Middle frontal gyrus (tissue), 1 donor: Measurements from ENCODE around the gene AFDN.

ENCODE experiments used
- DNase-seq: peaks from one replicate; pipeline ENCODE4 v3.0.0-alpha.2; 2015; ENCODE audit warnings: low spot score; ENCODE audit errors: extremely low spot score

AFDN gene

DNA sequence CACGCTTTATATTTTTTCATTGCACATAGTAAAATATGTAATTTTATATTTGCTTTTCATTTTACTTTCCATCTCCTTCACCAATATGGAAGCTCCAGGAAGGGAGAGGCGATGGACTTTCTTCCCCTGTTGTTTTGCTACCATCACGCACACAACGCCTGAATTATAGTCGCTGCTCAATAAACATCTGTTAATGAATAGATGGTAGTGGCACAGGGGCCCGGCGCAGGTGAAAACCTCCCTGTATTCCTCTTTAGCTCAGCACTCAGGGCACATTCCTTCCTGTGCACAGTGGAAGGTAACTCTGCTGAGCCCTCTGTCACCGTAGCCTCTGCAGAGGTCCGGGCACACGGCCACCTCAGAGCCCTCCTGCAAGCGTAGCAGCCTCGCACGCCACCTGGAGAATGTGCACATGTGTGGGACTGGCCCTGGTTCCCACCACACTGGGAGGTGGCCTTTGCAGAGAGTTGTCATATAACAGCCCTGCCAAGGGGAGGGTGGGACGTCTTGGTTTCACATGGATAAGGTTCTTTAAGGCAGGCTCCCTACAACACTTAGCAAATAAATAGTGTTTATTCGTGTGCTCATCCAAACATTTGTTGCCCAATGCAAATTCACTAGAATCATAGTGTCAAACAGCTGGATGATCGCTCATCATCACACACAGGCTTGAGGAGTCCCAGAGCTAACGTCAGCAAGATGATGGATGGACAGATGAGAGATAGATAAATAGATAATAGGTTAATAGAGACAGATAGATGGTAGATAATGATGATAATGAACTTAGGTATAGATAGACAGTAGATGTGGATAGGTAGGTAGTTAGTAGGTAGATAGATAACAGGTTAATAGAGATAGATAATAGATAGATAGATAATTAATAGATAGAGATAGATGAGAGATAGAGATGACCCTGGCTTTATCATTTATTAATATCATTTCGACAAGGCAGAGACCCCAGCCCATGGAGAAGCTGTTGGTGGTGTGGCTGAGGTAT lies 32.3 kb upstream of the AFDN start:
- no peak for DNase-seq

DNA sequence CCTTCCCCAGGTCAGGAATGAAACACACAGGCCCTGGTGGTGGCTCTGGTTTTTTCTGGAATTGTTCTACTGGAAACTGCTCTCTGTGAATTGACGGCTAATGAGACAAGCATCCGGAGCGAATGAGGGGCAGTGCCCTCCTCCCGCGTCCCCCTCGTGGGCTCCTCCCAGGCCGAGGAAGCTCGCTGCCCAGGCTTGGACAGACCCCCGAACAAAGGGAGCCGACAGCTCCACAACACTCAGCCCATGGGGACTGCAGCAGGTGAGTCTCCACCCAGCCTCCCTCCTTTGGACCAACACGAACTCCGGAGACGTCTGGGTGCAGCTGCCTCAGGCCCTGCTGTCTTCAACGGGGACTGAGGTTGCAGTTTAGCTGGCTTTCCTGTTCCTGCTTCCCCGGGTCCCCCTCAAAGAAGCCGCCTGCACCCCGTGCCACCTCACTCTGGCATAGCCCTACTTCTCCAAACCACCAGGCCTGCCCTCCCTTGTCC lies 31.3 kb upstream of the AFDN start:
- DNase-seq, result no peak

DNA sequence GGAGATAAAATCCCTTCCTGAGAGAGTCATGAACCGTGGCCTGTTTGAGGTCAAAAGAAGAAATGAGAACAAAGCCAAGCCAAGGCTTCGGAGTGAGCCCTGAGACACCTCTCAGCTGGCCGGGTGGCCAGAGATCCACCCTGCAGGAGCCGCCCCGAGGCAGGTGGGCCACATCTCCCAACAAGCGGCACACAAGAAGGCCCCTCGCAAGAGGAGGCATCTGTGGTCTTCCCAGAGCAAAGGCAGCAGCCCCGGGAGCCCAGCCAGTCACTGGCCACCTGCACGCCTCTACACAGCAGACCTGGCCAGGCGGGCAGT lies 30.9 kb upstream of the AFDN start:
- no peak for DNase-seq

DNA sequence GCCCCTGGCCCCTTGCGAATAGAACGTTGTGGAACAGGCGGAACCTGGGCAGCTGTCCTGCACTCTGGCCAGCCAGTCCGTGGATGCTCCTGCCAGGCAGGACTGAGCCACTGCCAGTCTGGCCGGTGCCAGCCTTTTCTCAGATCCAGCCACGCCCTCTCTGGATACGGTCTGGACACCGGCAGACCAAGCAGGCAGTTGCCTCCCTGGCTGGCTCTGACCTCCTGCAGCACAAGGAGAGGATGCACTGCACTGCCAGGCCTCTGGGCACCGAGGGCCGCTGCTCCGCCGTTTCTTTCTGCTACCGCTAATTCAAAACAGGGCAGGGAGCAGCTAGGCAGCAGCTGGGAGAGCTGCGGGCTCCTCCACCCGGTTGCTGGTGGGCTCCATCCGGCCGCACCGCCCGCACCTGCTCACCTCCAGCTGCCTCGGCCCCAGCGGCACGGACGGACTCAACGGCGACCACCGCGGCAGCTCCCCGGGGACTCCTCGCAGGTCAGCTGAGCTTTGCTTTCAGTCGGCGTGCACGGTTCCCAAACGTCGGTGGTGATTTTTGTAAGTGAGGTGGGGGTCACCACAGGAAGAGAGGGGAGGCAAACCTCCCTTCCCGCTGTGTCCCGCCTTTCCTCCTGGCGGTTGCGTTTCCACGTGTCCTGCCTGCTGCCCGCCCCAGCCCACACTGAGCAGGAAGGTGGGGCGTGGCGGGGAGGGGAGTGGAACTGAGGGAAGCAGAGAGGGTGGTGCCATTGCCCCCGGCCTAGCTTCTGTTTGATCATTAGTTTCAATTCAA lies 30.3 kb upstream of the AFDN start:
- DNase-seq, result no peak

DNA sequence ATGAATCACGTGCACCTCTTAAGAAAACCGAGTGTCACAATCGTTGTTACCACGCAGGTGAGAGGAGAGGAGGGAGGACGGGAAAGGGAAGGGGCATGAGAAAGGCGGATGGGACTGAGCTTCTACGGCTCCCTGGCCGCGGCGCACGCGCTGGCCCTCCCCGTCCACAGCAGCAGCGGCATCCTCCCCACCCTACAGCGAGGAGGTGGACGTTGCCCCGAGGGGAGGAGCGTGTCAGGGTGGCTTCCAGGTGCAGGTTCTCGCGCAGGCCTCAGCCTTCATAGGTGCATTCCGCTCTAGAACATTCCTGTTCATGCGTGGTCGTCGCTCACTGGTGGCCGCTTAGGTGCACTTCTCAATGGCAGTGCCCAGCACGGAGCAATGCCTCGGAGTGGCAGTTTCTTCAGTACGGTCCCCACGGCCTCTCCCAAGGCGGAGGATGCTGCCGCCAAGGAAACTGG lies 29.7 kb upstream of the AFDN start:
- DNase-seq, result no peak

DNA sequence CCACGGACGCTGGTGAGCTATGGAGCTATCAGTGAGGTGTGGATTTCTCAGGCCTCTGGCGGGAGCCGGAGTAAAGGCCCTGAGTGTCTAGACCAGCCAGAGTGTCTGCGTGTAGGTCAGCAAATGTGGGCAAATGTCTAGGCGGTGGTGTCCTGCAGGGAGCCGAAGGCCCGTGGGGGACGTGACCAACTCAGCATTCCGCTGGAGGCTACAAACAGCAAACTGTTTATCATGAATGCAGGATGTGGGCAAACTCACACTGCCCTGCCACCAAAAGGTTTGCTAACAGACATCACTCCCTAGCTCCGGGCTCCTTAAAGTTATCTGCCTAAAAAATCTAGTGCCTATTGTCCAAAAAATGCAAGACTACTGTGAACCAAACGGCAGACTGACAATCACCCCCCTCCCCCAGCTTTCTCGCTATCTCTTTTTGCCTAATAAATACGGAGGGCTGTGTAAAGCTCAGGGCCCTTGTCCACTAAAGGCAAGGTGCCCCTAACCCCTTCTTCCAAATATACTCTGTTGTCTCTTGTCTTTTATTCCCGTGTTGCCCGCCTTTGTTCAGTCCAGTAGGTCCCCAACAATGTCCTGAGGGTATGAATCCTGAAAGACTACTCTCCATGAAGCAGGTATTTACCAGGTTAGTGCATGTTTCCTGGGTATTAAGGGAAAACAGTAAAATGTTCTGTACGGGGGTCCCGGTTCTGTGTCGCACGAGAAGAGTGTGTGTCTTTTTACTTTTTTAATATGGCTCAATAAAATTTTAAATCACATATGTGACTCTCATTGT lies 29.0 kb upstream of the AFDN start:
- no peak for DNase-seq

DNA sequence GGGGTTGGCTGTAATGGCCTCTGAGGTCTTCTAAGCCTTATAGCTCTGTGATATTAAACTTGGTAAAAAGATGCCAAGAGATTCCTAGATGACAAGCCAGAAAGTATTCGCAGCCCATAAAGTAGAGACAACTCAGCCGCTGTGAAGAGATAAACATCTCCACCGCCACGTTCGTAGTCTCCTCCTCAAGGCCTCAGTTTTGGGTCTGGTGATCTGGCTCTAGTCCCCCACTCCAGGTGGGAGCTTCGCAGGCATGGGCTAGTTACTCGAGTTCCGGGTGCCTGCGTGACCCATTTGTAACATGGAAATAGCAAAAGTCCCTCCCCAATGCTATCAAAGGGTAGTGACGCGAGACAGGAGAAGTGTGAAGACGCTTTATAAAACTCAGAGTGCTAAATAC lies 28.3 kb upstream of the AFDN start:
- DNase-seq, result no peak

DNA sequence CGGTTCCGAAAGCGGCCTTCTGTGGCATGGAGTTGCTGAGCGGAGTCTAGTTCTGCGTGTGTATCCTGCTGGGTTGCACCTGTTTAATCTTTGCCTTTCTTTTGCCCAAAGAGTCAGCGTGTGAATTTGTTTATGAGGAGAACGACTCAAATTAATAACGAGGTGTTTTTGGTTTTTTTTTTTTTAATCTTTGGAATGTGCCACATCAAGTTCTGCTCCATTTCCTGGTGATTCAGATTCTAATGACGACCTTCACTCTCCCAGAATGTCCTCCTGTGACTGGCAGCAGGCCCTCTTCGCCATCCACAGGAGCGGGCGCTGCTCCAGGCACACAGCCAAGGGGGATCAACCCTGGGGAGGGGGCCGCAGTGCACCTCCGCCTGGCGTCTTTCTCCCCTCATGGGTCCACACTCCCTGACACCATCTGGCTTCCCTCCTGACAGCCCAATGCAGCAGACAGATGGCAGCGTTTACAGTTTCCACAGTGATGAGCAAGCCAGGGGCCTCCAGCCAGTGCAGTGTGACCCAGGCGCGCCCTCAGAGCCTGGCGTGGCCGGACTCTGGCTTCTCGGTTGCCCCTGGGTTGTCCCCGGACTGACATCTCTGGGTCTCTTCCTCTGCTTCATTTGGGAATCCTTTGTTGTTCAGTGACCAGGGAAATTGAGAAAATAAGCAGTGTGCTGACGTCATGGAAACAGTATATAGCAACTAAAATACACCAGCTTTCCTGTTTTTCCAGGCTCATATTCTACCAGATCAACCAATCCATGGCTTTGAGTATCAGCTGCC lies 27.5 kb upstream of the AFDN start:
- no peak for DNase-seq

DNA sequence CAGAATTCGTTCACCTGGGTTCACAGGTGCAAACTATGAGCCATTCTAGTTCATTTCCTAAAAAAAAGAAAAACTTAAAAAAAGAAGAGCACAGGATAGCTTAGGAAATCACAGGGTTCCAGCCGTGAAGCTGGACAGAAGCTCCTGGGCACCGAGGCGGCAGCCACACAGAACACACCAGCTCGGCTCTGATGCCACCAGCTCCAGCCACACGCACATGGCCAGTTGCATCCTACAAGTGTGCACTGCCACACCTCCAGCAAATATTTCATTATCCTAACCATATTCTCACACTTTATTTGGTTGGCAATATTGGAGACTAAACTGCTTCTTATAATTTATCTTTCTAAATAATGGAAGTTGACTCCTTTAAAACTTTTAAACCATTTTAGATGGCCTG lies 26.2 kb upstream of the AFDN start:
- no peak for DNase-seq

DNA sequence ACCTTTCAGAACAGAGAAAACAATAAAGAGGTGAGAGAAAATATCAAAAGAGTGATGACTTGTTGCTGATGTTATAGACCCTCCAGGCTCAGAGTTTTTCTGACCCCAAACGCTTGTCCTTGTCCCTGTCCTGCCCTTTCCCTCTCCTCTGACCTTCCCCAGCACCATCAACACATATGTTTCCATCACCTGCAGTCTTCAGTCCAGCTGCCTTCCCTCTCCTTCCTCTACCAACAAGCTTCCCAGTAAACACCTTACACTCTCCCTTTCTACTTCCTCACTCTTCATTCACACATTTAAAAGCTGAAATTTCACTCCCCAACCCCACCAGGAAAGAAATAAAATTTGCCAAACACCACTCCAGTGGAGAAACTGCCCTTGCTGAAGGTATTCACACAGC lies 25.4 kb upstream of the AFDN start:
- no peak for DNase-seq

DNA sequence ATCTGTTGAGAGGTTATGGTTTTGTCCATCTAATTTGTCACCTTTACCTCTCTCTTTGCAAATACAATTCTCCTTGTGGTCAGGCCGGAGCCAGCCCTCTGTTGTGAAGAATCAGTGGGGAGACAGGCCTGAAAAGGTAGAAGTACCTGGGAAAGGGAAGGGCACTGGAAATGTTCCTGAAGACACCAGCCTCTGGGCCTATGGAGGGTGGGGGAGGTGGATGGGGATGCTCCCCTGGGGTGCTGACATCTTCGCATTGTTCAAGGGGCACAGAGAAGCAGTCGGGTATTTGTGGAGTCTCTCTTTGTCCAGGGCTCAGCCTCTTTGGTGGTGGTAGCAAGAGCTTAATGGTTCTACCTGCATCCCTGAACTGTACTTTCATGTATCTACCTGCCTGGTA lies 24.4 kb upstream of the AFDN start:
- no peak for DNase-seq

DNA sequence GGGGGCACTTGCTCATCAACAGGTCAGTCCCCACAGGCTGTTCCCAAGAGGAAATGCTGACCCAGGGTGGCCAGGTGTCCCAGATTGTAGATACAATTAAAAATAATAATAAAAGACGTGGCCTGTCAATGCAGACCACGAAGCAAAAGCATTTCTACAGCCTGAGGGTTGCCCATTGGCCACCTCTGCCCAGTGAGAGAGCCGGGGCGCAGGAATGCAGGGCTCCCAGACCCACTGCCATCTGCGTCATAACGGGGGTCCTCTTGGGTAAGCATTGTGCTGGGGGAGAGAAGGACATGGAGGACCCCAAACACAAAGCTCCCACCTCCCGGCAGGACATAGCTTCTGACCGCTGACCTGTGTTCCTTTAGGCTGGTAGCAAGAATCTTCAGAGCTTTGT lies 22.9 kb upstream of the AFDN start:
- no peak for DNase-seq

DNA sequence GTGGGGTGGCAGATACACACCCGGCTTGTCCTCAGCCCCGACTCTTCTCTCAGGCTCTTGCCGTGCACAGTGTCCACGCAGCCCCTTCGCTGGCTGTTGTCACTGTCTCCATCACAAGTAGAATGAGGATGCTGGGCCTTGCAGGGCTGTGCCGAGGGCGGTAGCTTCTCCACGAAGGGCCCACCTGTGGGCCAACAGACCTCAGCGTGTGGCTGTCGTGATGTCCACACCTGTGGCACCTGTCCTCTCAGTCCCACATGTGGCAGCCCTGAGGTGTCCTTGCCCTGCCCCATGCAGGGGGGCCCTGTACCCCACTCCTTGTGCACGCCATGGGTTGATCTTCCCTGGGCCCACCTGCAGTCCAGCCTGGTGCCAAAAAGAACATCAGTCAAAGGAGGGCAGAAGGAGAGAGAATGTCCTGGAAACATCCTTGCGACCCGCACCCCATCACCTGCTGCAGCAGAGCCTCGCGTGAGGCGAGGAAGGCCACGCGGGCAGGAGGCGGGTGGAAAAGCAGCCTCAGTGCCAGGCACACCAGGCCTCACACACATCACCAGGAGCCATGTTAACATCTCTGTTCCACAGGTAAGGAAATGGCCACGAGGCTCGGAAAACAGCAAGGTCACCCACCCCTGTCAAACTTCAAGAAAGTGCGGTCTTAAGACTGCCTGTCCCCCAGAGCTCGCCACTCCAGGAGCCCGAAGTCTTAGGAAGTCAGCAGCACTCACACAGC lies 22.3 kb upstream of the AFDN start:
- DNase-seq, result no peak

DNA sequence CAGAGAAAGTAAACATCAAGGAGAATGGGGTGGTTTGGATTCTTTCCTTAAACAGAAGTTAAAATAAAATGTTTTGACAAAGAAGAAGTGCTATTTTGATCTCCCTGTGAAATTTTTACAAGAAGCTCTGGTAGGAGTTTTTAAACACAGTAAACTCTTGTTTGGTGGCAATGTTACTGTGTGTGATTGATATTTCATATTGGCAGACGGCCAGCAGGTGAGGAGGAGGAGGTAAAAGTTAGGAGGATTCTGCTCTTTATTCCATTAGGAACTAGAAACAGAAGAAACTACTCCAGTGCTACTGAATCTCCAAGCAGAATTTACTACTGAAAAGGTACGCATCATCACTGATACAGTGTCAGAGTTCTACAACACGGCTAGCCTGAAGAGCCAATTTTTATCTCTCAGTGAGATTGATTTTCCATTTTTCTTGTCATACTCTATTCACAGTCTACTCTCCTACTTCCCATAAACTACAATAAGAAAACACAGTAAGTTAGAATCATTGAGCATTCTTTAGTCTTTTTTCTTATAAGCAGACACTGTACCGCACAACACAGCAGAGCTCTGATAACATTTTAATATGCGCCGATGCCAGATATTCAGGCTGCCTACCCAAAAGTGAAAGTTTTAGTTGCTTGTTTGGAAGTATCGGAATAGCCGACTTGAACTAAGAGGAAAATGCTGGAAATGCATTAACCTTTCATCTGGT lies 21.2 kb upstream of the AFDN start:
- DNase-seq, result no peak

DNA sequence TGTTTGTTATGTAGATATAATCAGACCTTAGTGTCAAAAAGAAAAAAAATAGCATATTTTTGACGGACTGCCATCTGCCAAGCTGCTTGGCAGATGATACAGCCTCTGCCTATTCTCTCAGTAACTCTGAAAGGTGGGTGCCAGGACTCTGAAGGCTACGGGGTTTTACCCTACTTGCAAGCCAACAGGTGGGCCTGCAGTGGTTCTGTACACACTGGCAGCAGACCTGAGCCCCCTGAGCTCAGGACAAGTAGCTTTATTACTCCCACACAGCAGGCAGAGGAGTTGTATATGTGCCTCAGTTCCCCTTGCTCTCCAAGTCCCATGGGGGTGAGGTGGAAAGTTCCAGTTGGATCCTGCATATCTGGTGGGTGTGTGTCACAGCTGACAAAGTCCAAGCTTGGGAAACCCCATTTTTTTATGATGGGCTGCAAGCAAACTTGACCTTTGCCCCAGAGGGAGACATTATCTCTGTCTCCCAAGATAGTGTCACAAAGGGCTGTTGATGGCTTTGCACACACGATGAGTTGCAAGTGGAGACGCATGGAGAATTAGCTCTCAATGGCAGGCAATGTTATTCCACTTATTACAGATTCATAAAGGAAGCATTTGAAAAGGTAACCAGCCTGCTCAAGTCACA lies 20.5 kb upstream of the AFDN start:
- DNase-seq, result no peak

DNA sequence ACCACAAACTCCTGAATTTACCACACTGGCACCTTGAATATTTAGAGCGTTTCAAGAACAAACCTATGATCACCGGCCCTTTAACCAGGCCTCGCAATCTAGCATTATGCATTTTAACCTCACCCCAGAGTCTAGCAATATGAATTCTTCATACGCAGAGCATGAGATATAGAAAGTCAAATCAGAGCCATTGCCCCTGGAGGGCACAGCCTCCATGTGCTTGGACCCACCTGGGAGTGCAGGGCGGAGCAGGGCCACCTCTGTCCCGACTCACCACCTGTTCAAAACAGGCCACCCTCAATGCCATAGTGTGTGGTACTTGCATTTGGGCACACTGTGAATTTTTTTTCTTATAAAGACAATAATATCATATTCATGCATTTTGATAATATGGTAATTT lies 19.5 kb upstream of the AFDN start:
- no peak for DNase-seq

DNA sequence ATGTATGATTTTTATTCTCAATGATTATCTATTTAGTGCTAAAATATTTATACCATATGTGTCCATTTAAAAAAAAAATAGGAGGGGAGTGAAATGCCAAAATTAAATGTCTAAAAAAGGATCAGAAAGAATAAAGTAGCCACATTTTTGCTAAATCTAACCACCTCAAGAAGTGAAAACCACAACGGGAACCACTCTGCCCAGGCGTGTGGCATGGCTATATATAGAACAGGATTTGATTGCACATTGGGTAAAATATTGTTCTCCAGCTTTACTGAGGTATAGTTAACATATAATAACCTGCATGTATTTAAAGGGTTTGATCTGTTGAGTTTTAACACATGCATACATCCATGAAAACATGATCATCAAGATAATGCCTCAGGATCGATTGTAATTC lies 19.0 kb upstream of the AFDN start:
- no peak for DNase-seq

DNA sequence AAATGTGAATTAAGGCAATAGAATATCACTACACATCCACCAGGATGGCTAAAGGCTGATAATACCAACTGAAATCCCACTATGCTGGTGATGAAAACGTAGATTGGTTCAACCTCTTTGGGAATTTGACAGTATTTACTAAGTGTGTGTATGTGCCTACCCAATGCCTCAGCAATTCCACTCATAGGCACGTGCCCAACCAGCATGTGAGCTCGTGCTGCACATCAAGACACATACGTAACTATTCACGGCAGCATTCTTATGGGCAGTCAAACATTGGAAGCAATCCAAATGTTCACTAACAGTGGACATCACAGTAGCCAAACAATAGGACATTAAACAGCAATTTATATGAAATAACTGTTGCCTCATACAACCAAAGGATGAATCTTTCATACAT lies 15.7 kb upstream of the AFDN start:
- no peak for DNase-seq
